HEK293T (cell line): ENCODE data around the gene PIEZO2.

ENCODE experiments used
- CTCF ChIA-PET: fragments of 350-600 bp; formaldehyde crosslinking; extraction: SDS; loops from one replicate; lab custom pipeline; 2021; ENCODE audit warnings: antibody characterized with exemption, inconsistent platforms; lab: Yijun Ruan, JAX
- POLR2A ChIA-PET: fragments of 350-600 bp; formaldehyde crosslinking; extraction: SDS; loops from one replicate; lab custom pipeline; 2020; ENCODE audit warnings: antibody characterized with exemption, inconsistent platforms; lab: Yijun Ruan, JAX
- DNase-seq: peaks from one replicate; pipeline ENCODE4 v3.0.0; 2012; ENCODE audit warnings: mixed read lengths; ENCODE audit errors: extremely low spot score
- ARNT ChIP-seq: fragments of 450-650 bp; IDR thresholded peaks from 2 replicates; pipeline ENCODE4 v1.6.1; 2017; ENCODE audit warnings: mild to moderate bottlenecking
- BHLHE40 ChIP-seq: fragments of 450-650 bp; IDR thresholded peaks from 2 replicates; pipeline ENCODE4 v1.6.1; 2016; ENCODE audit warnings: mild to moderate bottlenecking, moderate library complexity, borderline replicate concordance
- CTBP1 ChIP-seq: fragments of 450-650 bp; IDR thresholded peaks from 2 replicates; pipeline ENCODE4 v1.6.1; 2016; ENCODE audit warnings: borderline replicate concordance
- ELF4 ChIP-seq: fragments of 450-650 bp; IDR thresholded peaks from 2 replicates; pipeline ENCODE4 v1.6.1; 2017; ENCODE audit warnings: antibody characterized with exemption
- FOXA1 ChIP-seq: fragments of 450-650 bp; IDR thresholded peaks from 2 replicates; pipeline ENCODE4 v1.6.1; 2016; ENCODE audit warnings: mild to moderate bottlenecking
- FOXK2 ChIP-seq: fragments of 450-650 bp; IDR thresholded peaks from 2 replicates; pipeline ENCODE4 v1.6.1; 2016; ENCODE audit warnings: mild to moderate bottlenecking
- FOXM1 ChIP-seq: fragments of 450-650 bp; IDR thresholded peaks from 2 replicates; pipeline ENCODE4 v1.6.1; 2017; ENCODE audit warnings: mild to moderate bottlenecking, borderline replicate concordance
- HDGF ChIP-seq: fragments of 450-650 bp; IDR thresholded peaks from 2 replicates; pipeline ENCODE4 v1.6.1; 2017; ENCODE audit warnings: antibody characterized with exemption, borderline replicate concordance
- L3MBTL2 ChIP-seq: fragments of 450-650 bp; conservative IDR thresholded peaks from 2 replicates; pipeline ENCODE4 v1.6.1; 2016; ENCODE audit warnings: mild to moderate bottlenecking
- LEF1 ChIP-seq: fragments of 450-650 bp; IDR thresholded peaks from 2 replicates; pipeline ENCODE4 v1.6.1; 2017; ENCODE audit warnings: mild to moderate bottlenecking, borderline replicate concordance
- NFRKB ChIP-seq: fragments of 450-650 bp; IDR thresholded peaks from 2 replicates; pipeline ENCODE4 v1.6.1; 2016; ENCODE audit warnings: mild to moderate bottlenecking, moderate library complexity
- PKNOX1 ChIP-seq: fragments of 450-650 bp; IDR thresholded peaks from 2 replicates; pipeline ENCODE4 v1.6.1; 2016
- SP1 ChIP-seq: fragments of 450-650 bp; IDR thresholded peaks from 2 replicates; pipeline ENCODE4 v1.6.1; 2017
- SUZ12 ChIP-seq: fragments of 450-650 bp; IDR thresholded peaks from 2 replicates; pipeline ENCODE4 v1.6.1; 2016; ENCODE audit warnings: mild to moderate bottlenecking
- TARDBP ChIP-seq: fragments of 450-650 bp; IDR thresholded peaks from 2 replicates; pipeline ENCODE4 v1.6.1; 2016
- ZNF384 ChIP-seq: fragments of 450-650 bp; IDR thresholded peaks from 2 replicates; pipeline ENCODE4 v1.6.1; 2016

PIEZO2 gene

GRCh38 chr18:11052800-11053199, 96.6 kb downstream of the PIEZO2 start:
- CTCF ChIA-PET: no interaction called here
- TF ChIP-seq FOXA1 (no peak), NFRKB (no peak), FOXK2 (no peak), SUZ12 (no peak), ELF4 (no peak), PKNOX1 (no peak), ARNT (no peak), TARDBP (no peak), LEF1 (no peak), HDGF (no peak), SP1 (no peak), L3MBTL2 (no peak), ZNF384 (no peak), CTBP1 (no peak), BHLHE40 (no peak), FOXM1 (no peak)
- POLR2A ChIA-PET: no interaction called here
- DNase-seq: no peak

GRCh38 chr18:11051462-11051861, 97.9 kb downstream of the PIEZO2 start:
- POLR2A ChIA-PET: no interaction called here
- CTCF ChIA-PET: no interaction called here
- TF ChIP-seq LEF1 (no peak), NFRKB (no peak), SUZ12 (no peak), CTBP1 (no peak), FOXM1 (no peak), FOXA1 (no peak), ELF4 (no peak), SP1 (no peak), BHLHE40 (no peak), ARNT (no peak), FOXK2 (no peak), TARDBP (no peak), L3MBTL2 (no peak), HDGF (no peak), ZNF384 (no peak), PKNOX1 (no peak)
- no peak for DNase-seq

GRCh38 chr18:11050966-11051365, 98.4 kb downstream of the PIEZO2 start:
- CTCF ChIA-PET: no interaction called here
- DNase-seq: no peak
- TF ChIP-seq HDGF (no peak), CTBP1 (no peak), SP1 (no peak), NFRKB (no peak), ZNF384 (no peak), LEF1 (no peak), ARNT (no peak), L3MBTL2 (no peak), FOXK2 (no peak), ELF4 (no peak), PKNOX1 (no peak), TARDBP (no peak)
- POLR2A ChIA-PET: no interaction called here

- CTCF ChIA-PET: no interaction called here
- POLR2A ChIA-PET: no interaction called here
- no peak for TF ChIP-seq PKNOX1
- TF ChIP-seq CTBP1: no peak
- TF ChIP-seq SUZ12: no peak
- no peak for TF ChIP-seq FOXM1
- TF ChIP-seq ARNT: no peak
- no peak for TF ChIP-seq NFRKB
- no peak for TF ChIP-seq BHLHE40
- no peak for TF ChIP-seq TARDBP
- no peak for DNase-seq
Observed at GRCh38 chr18:11047817-11048216, 101.6 kb downstream of the PIEZO2 start.

- TF ChIP-seq SP1 (no peak), L3MBTL2 (no peak), LEF1 (no peak), CTBP1 (no peak), ARNT (no peak), HDGF (no peak), FOXA1 (no peak), TARDBP (no peak)
- ChIA-PET POLR2A (no interaction called here), CTCF (no interaction called here)
- DNase-seq: no peak
Observed at GRCh38 chr18:11047156-11047555, 102.2 kb downstream of the PIEZO2 start.

- ChIA-PET POLR2A (no interaction called here), CTCF (no interaction called here)
Observed at GRCh38 chr18:11046140-11046539, 103.2 kb downstream of the PIEZO2 start.

More at GRCh38 chr18:11046140-11046539, 103.2 kb downstream of the PIEZO2 start:
- TF ChIP-seq BHLHE40 (no peak), PKNOX1 (no peak), CTBP1 (no peak), FOXM1 (no peak), L3MBTL2 (no peak), NFRKB (no peak), LEF1 (no peak), TARDBP (no peak), HDGF (no peak), SP1 (no peak), ZNF384 (no peak), SUZ12 (no peak), FOXK2 (no peak), ARNT (no peak), FOXA1 (no peak), ELF4 (no peak)
- no peak for DNase-seq
